Stomach (tissue), 4 donors: ENCODE measurements around the gene CMIP.

ENCODE experiments used
- POLR2AphosphoS5 ChIP-seq, 3 donors: sonication (generic); formaldehyde crosslinking; IDR thresholded peaks; one replicate each; pipeline ENCODE4 v1.6.1; 2016; ENCODE audit warnings: antibody characterized with exemption in 3 of 3
- TF ChIP-seq, protein P1 (sequence below), 7 experiments: fragments of 450-650 bp in 4 of 7; fragments of 200-600 bp in 3 of 7; sonication (generic) in 3 of 7; IDR thresholded peaks; one replicate each; pipeline ENCODE4 v1.5.1; 2016 to 2019; ENCODE audit warnings: antibody characterized with exemption in 7 of 7, control low read depth in 2 of 7, mild to moderate bottlenecking in 1 of 7

DNA sequence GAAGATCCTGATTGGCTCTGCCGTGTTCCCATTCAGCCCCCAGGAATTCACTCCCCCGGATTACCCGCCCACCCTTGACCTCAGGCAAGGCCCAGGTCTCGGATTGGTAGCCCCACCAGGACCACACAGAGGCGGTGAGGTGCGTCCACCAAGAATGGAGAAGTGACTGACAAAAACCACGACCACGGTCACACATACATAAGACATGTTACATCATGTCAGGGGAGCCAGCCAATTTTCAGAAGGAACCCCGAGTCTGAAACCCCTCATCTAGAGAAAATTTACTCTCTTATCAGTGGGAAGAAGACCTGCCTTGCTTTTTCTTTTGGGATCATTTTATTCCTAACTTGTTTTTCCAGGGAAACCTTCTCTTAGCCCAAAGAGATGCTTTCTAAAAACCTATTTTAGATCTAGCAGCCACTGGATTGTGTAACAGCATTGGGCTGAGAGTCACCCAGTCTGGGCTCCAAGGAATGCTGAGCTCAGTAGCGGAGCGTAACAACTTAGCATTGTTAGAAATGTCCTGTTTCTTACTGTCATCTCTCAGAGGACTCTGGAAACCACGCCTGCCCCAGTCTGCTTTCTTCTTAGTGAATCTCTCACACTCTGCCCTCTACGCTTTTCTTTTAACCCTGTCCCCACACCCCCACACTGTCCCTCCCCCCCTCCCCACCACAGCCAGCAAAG lies 164.1 kb downstream of the CMIP start:
- TF ChIP-seq POLR2AphosphoS5 (IDR thresholded peaks at IDR 0.05) = peak in 1 of 3 donors; percentile 11
- TF ChIP-seq, protein P1, sequence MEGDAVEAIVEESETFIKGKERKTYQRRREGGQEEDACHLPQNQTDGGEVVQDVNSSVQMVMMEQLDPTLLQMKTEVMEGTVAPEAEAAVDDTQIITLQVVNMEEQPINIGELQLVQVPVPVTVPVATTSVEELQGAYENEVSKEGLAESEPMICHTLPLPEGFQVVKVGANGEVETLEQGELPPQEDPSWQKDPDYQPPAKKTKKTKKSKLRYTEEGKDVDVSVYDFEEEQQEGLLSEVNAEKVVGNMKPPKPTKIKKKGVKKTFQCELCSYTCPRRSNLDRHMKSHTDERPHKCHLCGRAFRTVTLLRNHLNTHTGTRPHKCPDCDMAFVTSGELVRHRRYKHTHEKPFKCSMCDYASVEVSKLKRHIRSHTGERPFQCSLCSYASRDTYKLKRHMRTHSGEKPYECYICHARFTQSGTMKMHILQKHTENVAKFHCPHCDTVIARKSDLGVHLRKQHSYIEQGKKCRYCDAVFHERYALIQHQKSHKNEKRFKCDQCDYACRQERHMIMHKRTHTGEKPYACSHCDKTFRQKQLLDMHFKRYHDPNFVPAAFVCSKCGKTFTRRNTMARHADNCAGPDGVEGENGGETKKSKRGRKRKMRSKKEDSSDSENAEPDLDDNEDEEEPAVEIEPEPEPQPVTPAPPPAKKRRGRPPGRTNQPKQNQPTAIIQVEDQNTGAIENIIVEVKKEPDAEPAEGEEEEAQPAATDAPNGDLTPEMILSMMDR (IDR thresholded peaks at IDR 0.05) = no peak
